Measurements from ENCODE around the gene NBPF1. TPM values are rescaled to one million over a fixed set of nuclear protein-coding genes. Genes with fewer than 3 reads are reported as not detected.
"Not testable (repeated sequence)": the region's sequence is repeated elsewhere in the genome, so short reads cannot be mapped to it uniquely, and the experiment has no call there.

The NBPF1 gene
- total RNA-seq, 2 experiments from 2014 or later = 2.8 to 3.1 TPM

- H3K27ac Mint-ChIP-seq; H3K4me3 Mint-ChIP-seq; H3K9me3 Mint-ChIP-seq (ENCODE audit: low read depth); CTCF ChIA-PET; H3K36me3 Mint-ChIP-seq; H3K4me1 Mint-ChIP-seq; DNase-seq; ATAC-seq: not testable (repeated sequence)
- H3K27me3 Mint-ChIP-seq = peaks cover 71% of the 10 kb centered on the region
These were observed 87.6 kb downstream of the NBPF1 start for GRCh38 chr1:16525769-16526168.

- CTCF ChIA-PET, H3K36me3 Mint-ChIP-seq: not testable (repeated sequence)
These were observed 91.7 kb downstream of the NBPF1 start for GRCh38 chr1:16521679-16522078.

GRCh38 chr1:16521288-16521583, 92.1 kb downstream of the NBPF1 start:
- H3K4me3 Mint-ChIP-seq = no peak overlapping the region
- no peak for ATAC-seq
- CTCF ChIA-PET = no interaction called here

More at GRCh38 chr1:16521679-16522078, 91.7 kb downstream of the NBPF1 start:
- H3K4me1 Mint-ChIP-seq; DNase-seq; ATAC-seq; H3K27ac Mint-ChIP-seq; H3K9me3 Mint-ChIP-seq (ENCODE audit: low read depth); H3K4me3 Mint-ChIP-seq: not testable (repeated sequence)
- peaks cover 87% of the 10 kb centered on the region for H3K27me3 Mint-ChIP-seq

GRCh38 chr1:16520435-16521287, 92.7 kb downstream of the NBPF1 start:
- H3K27ac Mint-ChIP-seq; H3K36me3 Mint-ChIP-seq; DNase-seq; H3K4me1 Mint-ChIP-seq; H3K4me3 Mint-ChIP-seq; H3K9me3 Mint-ChIP-seq (ENCODE audit: low read depth); ATAC-seq; CTCF ChIA-PET: not testable (repeated sequence)
- H3K27me3 Mint-ChIP-seq = peaks cover 79% of the 10 kb centered on the region

More at GRCh38 chr1:16521288-16521583, 92.1 kb downstream of the NBPF1 start:
- H3K36me3 Mint-ChIP-seq = no peaks in the 10 kb centered on the region
- H3K4me1 Mint-ChIP-seq = no peaks in the 10 kb centered on the region
- H3K27me3 Mint-ChIP-seq = peaks cover 84% of the 10 kb centered on the region
- no peak for DNase-seq
- no peaks in the 10 kb centered on the region for H3K9me3 Mint-ChIP-seq (ENCODE audit: low read depth)
- no peak overlapping the region for H3K27ac Mint-ChIP-seq

GRCh38 chr1:16519255-16519951, 94.0 kb downstream of the NBPF1 start:
- H3K36me3 Mint-ChIP-seq; H3K27ac Mint-ChIP-seq; H3K4me3 Mint-ChIP-seq; ATAC-seq; H3K4me1 Mint-ChIP-seq; DNase-seq; CTCF ChIA-PET; H3K9me3 Mint-ChIP-seq (ENCODE audit: low read depth): not testable (repeated sequence)
- H3K27me3 Mint-ChIP-seq = peaks cover 67% of the 10 kb centered on the region

GRCh38 chr1:16518913-16519254, 94.5 kb downstream of the NBPF1 start:
- ATAC-seq; H3K4me3 Mint-ChIP-seq; DNase-seq; H3K4me1 Mint-ChIP-seq; H3K36me3 Mint-ChIP-seq; H3K27ac Mint-ChIP-seq; H3K9me3 Mint-ChIP-seq (ENCODE audit: low read depth); CTCF ChIA-PET: not testable (repeated sequence)
- H3K27me3 Mint-ChIP-seq = peaks cover 63% of the 10 kb centered on the region

GRCh38 chr1:16516694-16517410, 96.5 kb downstream of the NBPF1 start:
- H3K27ac Mint-ChIP-seq; H3K4me3 Mint-ChIP-seq; H3K36me3 Mint-ChIP-seq; H3K4me1 Mint-ChIP-seq; ATAC-seq; DNase-seq; H3K9me3 Mint-ChIP-seq (ENCODE audit: low read depth): not testable (repeated sequence)
- peaks cover 47% of the 10 kb centered on the region for H3K27me3 Mint-ChIP-seq
- CTCF ChIA-PET = interaction anchor here (0.6 kb wide), 1 partner anchor 17 kb away, joined by 3 read pairs; no protein-coding TSS in a partner anchor

- CTCF ChIA-PET; H3K27ac Mint-ChIP-seq; H3K9me3 Mint-ChIP-seq (ENCODE audit: low read depth); H3K36me3 Mint-ChIP-seq; H3K4me1 Mint-ChIP-seq; H3K4me3 Mint-ChIP-seq: not testable (repeated sequence)
- H3K27me3 Mint-ChIP-seq = peaks cover 26% of the 10 kb centered on the region
- DNase-seq = peak; percentile 92
- ATAC-seq = peak; percentile 54
These were observed 99.0 kb downstream of the NBPF1 start, which contains the start of gene RNU1-1 for GRCh38 chr1:16514107-16515055. Gene RNU1-1, minus strand, starts transcription at chr1:16514285.

GRCh38 chr1:16513412-16514106, 99.8 kb downstream of the NBPF1 start:
- CTCF ChIA-PET; H3K9me3 Mint-ChIP-seq (ENCODE audit: low read depth); H3K36me3 Mint-ChIP-seq; H3K27ac Mint-ChIP-seq; H3K4me1 Mint-ChIP-seq; H3K4me3 Mint-ChIP-seq: not testable (repeated sequence)
- ATAC-seq = peak; percentile 99
- peaks cover 18% of the 10 kb centered on the region for H3K27me3 Mint-ChIP-seq
- DNase-seq = peak; percentile 87

- ATAC-seq = peak; percentile 22
- not testable (repeated sequence) for DNase-seq
These were observed 100.5 kb downstream of the NBPF1 start for GRCh38 chr1:16512624-16513411.

More at GRCh38 chr1:16512624-16513411, 100.5 kb downstream of the NBPF1 start:
- H3K27ac Mint-ChIP-seq; H3K4me1 Mint-ChIP-seq; H3K36me3 Mint-ChIP-seq; H3K4me3 Mint-ChIP-seq; H3K9me3 Mint-ChIP-seq (ENCODE audit: low read depth); CTCF ChIA-PET: not testable (repeated sequence)
- peaks cover 12% of the 10 kb centered on the region for H3K27me3 Mint-ChIP-seq

Data from activated CD8-positive, alpha-beta memory T cell treated with anti-CD3 and anti-CD28 coated beads, Interleukin-2, amount 10 ng/mL, durations not matched to agents 7 days and 5 days (primary cell).